ENCODE results near the gene LAGE3.

The LAGE3 gene

DNA sequence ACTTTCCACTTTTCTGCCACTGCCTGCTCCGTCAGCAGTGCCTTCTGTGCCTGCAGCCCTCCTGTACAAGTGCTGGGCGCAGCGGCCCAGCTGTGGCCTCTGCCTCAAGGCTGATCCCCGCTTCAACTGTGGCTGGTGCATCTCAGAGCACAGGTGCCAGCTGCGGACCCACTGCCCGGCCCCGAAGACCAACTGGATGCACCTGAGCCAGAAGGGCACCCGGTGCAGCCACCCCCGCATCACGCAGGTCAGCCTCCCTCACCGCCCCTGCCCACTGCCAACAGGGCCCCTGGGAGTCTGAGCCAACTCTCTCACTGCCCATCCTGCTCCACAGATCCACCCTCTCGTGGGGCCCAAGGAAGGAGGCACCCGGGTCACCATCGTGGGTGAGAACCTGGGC, 13.5 kb downstream of the LAGE3 start:
- in situ Hi-C loops (cut with MboI; ENCODE audit: low pct_unique_long_range_greater_than_20kb, low sequenced_read_pairs, unreplicated experiment), result no loop called here
- TF ChIP-seq, protein P1, sequence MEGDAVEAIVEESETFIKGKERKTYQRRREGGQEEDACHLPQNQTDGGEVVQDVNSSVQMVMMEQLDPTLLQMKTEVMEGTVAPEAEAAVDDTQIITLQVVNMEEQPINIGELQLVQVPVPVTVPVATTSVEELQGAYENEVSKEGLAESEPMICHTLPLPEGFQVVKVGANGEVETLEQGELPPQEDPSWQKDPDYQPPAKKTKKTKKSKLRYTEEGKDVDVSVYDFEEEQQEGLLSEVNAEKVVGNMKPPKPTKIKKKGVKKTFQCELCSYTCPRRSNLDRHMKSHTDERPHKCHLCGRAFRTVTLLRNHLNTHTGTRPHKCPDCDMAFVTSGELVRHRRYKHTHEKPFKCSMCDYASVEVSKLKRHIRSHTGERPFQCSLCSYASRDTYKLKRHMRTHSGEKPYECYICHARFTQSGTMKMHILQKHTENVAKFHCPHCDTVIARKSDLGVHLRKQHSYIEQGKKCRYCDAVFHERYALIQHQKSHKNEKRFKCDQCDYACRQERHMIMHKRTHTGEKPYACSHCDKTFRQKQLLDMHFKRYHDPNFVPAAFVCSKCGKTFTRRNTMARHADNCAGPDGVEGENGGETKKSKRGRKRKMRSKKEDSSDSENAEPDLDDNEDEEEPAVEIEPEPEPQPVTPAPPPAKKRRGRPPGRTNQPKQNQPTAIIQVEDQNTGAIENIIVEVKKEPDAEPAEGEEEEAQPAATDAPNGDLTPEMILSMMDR (IDR thresholded peaks at IDR 0.05; ENCODE audit: extremely low read depth, insufficient read depth, missing control alignments), result no peak
- DNase-seq (ENCODE audit: low spot score), result no peak

DNA sequence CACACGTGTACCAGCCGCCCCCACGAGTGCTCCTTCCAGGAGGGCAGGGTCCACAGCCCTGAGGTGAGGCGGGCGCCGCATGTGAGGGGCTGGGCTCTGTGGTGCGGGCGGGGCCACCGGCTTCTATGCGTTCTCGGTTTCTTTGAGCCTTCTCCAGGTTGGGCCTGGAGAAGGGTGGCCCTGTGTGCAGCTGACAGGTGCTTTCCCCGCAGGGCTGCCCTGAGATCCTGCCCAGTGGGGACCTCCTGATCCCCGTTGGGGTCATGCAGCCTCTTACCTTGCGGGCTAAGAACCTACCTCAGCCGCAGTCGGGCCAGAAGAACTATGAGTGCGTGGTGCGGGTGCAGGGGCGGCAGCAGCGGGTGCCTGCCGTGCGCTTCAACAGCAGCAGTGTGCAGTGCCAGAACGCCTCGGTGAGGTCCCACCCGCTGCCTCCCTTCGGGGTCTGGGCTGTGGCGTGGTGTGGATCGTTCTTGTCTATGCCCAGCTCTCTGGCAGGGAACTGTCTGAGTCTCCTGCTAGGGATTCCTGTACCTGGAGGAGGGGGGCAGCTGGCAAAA, 14.2 kb downstream of the LAGE3 start:
- in situ Hi-C loops (cut with MboI; ENCODE audit: low pct_unique_long_range_greater_than_20kb, low sequenced_read_pairs, unreplicated experiment), result no loop called here
- TF ChIP-seq, protein P1 (IDR thresholded peaks at IDR 0.05; ENCODE audit: extremely low read depth, insufficient read depth, missing control alignments), result no peak
- DNase-seq (ENCODE audit: low spot score), result no peak

DNA sequence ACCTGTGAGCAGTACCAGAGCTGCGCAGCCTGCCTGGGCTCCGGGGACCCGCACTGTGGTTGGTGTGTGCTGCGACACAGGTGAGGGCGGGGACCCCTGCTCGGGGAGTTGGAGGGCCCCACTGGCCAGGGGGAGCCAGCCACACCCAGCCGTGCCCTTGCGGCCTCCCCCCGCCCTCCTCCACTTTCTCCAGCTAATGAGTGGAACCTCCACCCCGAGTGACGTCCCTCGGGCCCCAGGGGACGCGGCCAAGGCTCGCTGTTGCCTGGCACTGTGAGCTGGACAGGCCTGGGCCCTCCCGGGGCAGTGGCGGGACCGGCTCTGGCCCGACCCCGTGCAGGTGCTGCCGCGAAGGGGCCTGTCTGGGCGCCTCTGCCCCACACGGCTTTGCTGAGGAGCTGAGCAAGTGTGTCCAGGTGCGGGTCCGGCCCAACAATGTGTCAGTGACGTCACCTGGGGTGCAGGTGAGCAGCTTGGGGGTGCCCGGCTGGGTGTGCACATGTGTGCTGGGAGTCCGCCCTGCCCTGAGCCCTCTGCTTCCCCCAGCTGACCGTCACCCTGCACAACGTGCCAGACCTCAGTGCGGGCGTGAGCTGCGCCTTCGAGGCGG, 15.4 kb downstream of the LAGE3 start:
- no peak for DNase-seq (ENCODE audit: low spot score)
- in situ Hi-C loops (cut with MboI; ENCODE audit: low pct_unique_long_range_greater_than_20kb, low sequenced_read_pairs, unreplicated experiment), result no loop called here
- TF ChIP-seq, protein P1 (IDR thresholded peaks at IDR 0.05; ENCODE audit: extremely low read depth, insufficient read depth, missing control alignments), result no peak

DNA sequence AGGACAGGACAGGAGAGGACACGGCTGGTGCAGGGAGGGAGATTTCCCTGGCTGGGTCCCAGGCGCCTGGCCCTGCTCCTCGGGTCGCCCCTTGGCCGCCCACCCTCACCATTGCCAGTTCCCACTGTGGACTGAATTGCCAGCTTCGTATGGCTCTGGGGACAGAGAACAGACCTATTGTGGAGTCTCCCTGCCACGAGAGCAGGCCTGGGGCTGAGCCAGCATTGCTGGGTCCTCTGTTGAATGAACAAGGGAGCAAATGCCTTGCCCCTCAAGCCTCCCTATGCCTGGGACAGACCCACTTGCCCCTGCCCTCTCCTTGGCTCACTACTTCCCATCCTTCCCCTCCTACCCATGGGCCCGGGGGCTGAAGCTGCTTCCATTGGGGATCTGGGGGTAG, 16.7 kb downstream of the LAGE3 start:
- no peak for DNase-seq (ENCODE audit: low spot score)
- in situ Hi-C loops (cut with MboI; ENCODE audit: low pct_unique_long_range_greater_than_20kb, low sequenced_read_pairs, unreplicated experiment), result no loop called here
- TF ChIP-seq, protein P1 (IDR thresholded peaks at IDR 0.05; ENCODE audit: extremely low read depth, insufficient read depth, missing control alignments), result no peak

DNA sequence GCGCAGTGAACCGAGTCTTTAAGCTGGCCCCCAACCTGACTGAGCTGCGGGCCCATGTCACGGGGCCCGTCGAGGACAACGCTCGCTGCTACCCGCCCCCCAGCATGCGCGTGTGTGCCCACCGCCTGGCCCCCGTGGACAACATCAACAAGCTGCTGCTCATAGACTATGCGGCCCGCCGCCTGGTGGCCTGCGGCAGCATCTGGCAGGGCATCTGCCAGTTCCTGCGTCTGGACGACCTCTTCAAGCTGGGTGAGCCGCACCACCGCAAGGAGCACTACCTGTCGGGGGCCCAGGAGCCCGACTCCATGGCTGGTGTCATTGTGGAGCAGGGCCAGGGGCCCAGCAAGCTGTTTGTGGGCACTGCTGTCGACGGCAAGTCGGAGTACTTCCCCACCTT, 18.8 kb downstream of the LAGE3 start:
- in situ Hi-C loops (cut with MboI; ENCODE audit: low pct_unique_long_range_greater_than_20kb, low sequenced_read_pairs, unreplicated experiment), result no loop called here
- TF ChIP-seq, protein P1 (IDR thresholded peaks at IDR 0.05; ENCODE audit: extremely low read depth, insufficient read depth, missing control alignments), result no peak
- DNase-seq (ENCODE audit: low spot score), result no peak

DNA sequence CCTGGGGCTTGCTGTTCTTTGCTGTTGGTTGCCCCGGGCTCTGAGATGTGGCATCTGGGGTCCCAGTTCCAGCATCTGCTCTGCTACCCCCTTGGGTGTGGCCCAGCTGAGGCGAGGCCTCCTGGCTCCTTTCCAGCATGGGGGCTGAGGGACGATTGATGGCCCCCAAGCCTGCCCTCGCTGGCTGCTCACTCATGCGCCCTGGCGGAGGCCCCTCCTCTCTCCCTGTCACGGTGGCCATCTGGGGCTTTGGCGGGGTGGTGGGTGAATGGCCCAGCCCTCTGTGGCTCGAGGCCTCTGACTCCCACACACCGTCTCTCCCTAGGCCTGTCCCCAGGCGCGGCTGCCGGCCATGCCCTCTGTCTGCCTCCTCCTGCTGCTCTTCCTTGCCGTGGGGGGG, 19.2 kb downstream of the LAGE3 start:
- TF ChIP-seq, protein P1 (IDR thresholded peaks at IDR 0.05; ENCODE audit: extremely low read depth, insufficient read depth, missing control alignments), result no peak
- in situ Hi-C loops (cut with MboI; ENCODE audit: low pct_unique_long_range_greater_than_20kb, low sequenced_read_pairs, unreplicated experiment), result no loop called here
- DNase-seq (ENCODE audit: low spot score), result no peak

Measured in GM13977 (cell line).